Esophagus squamous epithelium (tissue), 4 donors: ENCODE measurements around the gene CTIF.
"Not testable (repeated sequence)": the region's sequence is repeated elsewhere in the genome, so short reads cannot be mapped to it uniquely, and the experiment has no call there.

ENCODE experiments used
- CTCF ChIP-seq, 6 experiments: fragments of 450-650 bp in 4 of 6; fragments of 200-600 bp in 2 of 6; sonication (generic) in 2 of 6; IDR thresholded peaks; one replicate each; pipeline ENCODE4 v1.5.1; 2016 to 2019; ENCODE audit warnings: antibody characterized with exemption in 6 of 6, mild to moderate bottlenecking in 4 of 6, moderate library complexity in 4 of 6
- POLR2A ChIP-seq, 4 donors: fragments of 450-650 bp; IDR thresholded peaks; one replicate each; pipeline ENCODE4 v1.6.1; 2017; ENCODE audit warnings: antibody characterized with exemption in 4 of 4, mild to moderate bottlenecking in 4 of 4, moderate library complexity in 3 of 4

DNA sequence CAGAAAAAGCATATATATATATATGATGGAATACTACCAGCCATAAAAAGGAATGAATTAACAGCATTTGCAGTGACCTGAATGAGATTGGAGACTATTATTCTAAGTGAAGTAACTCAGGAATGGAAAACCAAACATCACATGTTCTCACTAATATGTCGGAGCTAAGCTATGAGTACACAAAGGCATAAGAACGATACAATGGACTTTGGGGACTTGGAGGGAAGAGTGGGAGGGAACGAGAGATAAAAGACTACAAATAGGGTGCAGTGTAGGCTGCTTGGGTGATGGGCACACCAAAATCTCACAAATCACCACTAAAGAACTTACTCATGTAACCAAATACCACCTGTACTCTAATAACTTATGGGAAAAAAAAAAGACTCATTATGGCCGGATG lies 26.3 kb upstream of the CTIF start:
- not testable (repeated sequence) for TF ChIP-seq CTCF, POLR2A (IDR thresholded peaks at IDR 0.05)
